Kidney (tissue), 14 donors: ENCODE results near the gene MYO5B. TPM values are rescaled to one million over a fixed set of nuclear protein-coding genes. Genes with fewer than 3 reads are reported as not detected.

Experiments used
- DNase-seq, 5 donors: peaks; one replicate each; pipeline ENCODE4 v3.0.0-alpha.2; 2013 to 2020
- FAIRE-seq: peaks from 2 replicates; lab custom pipeline; 2012; peaks lifted over from hg19 to GRCh38; lab: Jason Lieb, UNC
- H3K27ac ChIP-seq, 2 donors: one replicate each; pipeline ENCODE4 v1.7.0; 2013; ENCODE audit warnings: low read depth in 2 of 2, low read length in 2 of 2, inconsistent platforms in 1 of 2
- H3K27me3 ChIP-seq: one replicate; pipeline ENCODE4 v1.7.1; 2013; ENCODE audit warnings: low read length, inconsistent platforms; ENCODE audit not compliant: control insufficient read depth, insufficient read depth
- H3K36me3 ChIP-seq, 3 donors: one replicate each; pipeline versions ENCODE4 v1.7.0 to v1.7.1; 2013; ENCODE audit warnings: low read length in 3 of 3, control low read depth in 1 of 3, inconsistent platforms in 1 of 3; ENCODE audit not compliant: insufficient read depth in 3 of 3, control insufficient read depth in 2 of 3
- H3K4me1 ChIP-seq, 3 donors: one replicate each; pipeline versions ENCODE4 v1.7.0 to v1.7.1; 2013; ENCODE audit warnings: low read length in 3 of 3, inconsistent platforms in 1 of 3, low read depth in 1 of 3; ENCODE audit not compliant: control insufficient read depth in 2 of 3, insufficient read depth in 2 of 3
- H3K4me3 ChIP-seq, 3 donors: one replicate each; pipeline versions ENCODE4 v1.7.0 to v1.8.1; 2013; ENCODE audit warnings: low read length in 3 of 3, control low read depth in 1 of 3, inconsistent platforms in 1 of 3
- H3K9ac ChIP-seq, 3 donors: one replicate each; pipeline versions ENCODE4 v1.7.0 to v1.7.1; 2013; ENCODE audit warnings: low read length in 3 of 3, control low read depth in 1 of 3, inconsistent platforms in 1 of 3
- H3K9me3 ChIP-seq, 3 donors: one replicate each; pipeline versions ENCODE4 v1.7.0 to v1.7.1; 2013; ENCODE audit warnings: low read length in 3 of 3, control low read depth in 1 of 3, inconsistent platforms in 1 of 3; ENCODE audit not compliant: control insufficient read depth in 2 of 3, insufficient read depth in 1 of 3
- intact Hi-C: fragments of 100-400 bp; cut with DNase I; formaldehyde crosslinking; loops from one replicate; pipeline ENCODE4 v1.11.1; 2022
- polyA plus RNA-seq: library from polyadenylated mRNA; stranded (reverse); fragments of 350-450 nt; fragmentation: Illumina TruSeq; extraction: RNeasy Lipid Tissue Mini Kit (QIAGEN cat#74804); gene quantifications from one replicate; pipeline ENCODE4 v1.2.3, GENCODE V29; 2014; ENCODE audit warnings: low read depth, low replicate concordance; ENCODE audit not compliant: insufficient read depth
- total RNA-seq: library from RNA; stranded (reverse); fragmentation: NEBNext Ultra II Directional; extraction: Animal tissue kit (Norgen Biotek cat#: 25700); gene quantifications from one replicate; pipeline ENCODE4 v1.2.1, GENCODE V29; 2021
- TF ChIP-seq, protein P1 (sequence below): IDR thresholded peaks from 3 replicates; pipeline ENCODE4 v1.5.1; 2012; ENCODE audit warnings: mild to moderate bottlenecking, moderate library complexity, borderline replicate concordance; ENCODE audit not compliant: insufficient read depth; ENCODE audit errors: extremely low read depth
- donor health status: control.
- donor health status: control.
- donor health status: control.
- donor health status: control.
- donor health status: control.
- donor health status: DM: yes; HTN: yes; CAD: no.
- donor health status: Normal renal cell carcinoma (clear cell type).

Gene MYO5B
- total and polyA plus RNA-seq, 2 donors from 2014 or later = 17.8 to 43.8 TPM

DNA sequence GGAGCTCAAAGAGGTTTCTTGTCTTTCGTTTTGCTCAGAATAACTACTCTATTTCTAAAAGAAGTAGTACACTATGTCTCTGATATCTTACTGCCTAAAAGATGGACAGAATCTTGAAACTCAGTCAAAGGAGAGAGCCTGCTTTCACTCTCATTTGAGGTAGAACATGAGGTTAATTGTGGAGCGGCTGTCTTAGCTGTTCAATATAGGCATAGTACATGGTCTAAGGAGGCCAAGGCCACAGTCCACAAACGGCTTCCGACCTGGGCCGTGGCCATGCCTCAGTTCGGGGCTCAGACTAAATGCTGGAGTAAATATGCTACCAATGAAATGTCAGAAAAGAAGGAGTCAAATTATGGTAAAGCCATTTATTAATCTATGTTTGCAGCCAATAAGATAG is 195.8 kb downstream of the MYO5B start:
- Histone ChIP-seq H3K9me3 (no peaks in the 10 kb centered on the region), H3K27me3 (no peaks in the 10 kb centered on the region), H3K27ac (no peak overlapping the region), H3K4me3 (no peak overlapping the region), H3K36me3 (peaks cover 0 to 3% (median 0%) of the 10 kb centered on the region in 3 donors), H3K4me1 (no peaks in the 10 kb centered on the region), H3K9ac (no peak overlapping the region)
- FAIRE-seq = no peak
- DNase-seq = no peak
- intact Hi-C loops = no loop called here
- TF ChIP-seq, protein P1, sequence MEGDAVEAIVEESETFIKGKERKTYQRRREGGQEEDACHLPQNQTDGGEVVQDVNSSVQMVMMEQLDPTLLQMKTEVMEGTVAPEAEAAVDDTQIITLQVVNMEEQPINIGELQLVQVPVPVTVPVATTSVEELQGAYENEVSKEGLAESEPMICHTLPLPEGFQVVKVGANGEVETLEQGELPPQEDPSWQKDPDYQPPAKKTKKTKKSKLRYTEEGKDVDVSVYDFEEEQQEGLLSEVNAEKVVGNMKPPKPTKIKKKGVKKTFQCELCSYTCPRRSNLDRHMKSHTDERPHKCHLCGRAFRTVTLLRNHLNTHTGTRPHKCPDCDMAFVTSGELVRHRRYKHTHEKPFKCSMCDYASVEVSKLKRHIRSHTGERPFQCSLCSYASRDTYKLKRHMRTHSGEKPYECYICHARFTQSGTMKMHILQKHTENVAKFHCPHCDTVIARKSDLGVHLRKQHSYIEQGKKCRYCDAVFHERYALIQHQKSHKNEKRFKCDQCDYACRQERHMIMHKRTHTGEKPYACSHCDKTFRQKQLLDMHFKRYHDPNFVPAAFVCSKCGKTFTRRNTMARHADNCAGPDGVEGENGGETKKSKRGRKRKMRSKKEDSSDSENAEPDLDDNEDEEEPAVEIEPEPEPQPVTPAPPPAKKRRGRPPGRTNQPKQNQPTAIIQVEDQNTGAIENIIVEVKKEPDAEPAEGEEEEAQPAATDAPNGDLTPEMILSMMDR = no peak

DNA sequence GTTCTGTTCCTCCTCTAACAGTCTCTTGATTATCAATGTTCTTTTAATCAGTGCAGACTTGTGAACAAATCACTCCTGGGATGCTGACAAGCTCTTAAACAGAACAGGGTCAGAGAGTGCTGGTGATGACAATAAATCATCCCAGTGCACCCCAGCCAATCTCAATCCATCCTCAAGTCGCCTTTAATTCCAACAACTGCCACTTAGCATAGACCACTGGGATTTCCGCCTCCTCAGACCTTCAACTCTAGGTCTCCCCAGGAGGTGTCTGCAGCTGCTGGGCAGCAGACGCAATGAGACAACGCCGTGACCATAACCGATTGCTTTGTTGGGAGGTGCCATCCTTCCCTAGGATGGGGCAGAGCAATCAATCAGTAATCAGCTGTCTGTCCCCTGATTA is 197.4 kb downstream of the MYO5B start:
- intact Hi-C loops = no loop called here
- H3K9me3 ChIP-seq = no peaks in the 10 kb centered on the region
- TF ChIP-seq, protein P1 = no peak
- no peaks in the 10 kb centered on the region for H3K27me3 ChIP-seq
- no peaks in the 10 kb centered on the region for H3K4me1 ChIP-seq
- peaks cover 0 to 3% (median 0%) of the 10 kb centered on the region in 3 donors for H3K36me3 ChIP-seq
- no peak overlapping the region for H3K9ac ChIP-seq
- no peak for DNase-seq
- no peak for FAIRE-seq
- no peak overlapping the region for H3K4me3 ChIP-seq
- H3K27ac ChIP-seq = no peak overlapping the region

DNA sequence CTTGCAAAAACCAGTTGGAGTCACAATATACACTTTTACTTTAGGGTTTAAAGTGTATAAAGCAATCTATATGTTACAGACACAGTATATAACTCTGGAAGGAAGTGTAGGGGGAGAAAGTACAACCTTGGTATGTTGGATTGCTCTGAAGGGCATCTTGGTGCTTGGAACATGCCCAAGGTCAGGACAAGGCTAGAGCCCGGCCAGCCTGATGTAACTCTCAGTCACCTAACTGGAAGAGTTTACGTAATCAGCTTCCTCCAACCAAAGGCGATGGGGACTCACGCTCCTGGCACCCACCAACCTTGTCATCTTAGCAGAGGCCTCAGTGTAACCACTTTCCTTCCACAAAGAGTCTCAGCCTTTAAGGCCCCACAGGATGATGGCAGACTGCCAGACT is 200.5 kb downstream of the MYO5B start:
- DNase-seq (no peak), FAIRE-seq (no peak)
- Histone ChIP-seq H3K9me3 (no peaks in the 10 kb centered on the region), H3K27me3 (no peaks in the 10 kb centered on the region), H3K9ac (no peak overlapping the region), H3K4me3 (no peak overlapping the region), H3K36me3 (peaks cover 0 to 3% (median 0%) of the 10 kb centered on the region in 3 donors), H3K27ac (no peak overlapping the region), H3K4me1 (no peaks in the 10 kb centered on the region)
- intact Hi-C loops = no loop called here
- TF ChIP-seq, protein P1 = no peak

DNA sequence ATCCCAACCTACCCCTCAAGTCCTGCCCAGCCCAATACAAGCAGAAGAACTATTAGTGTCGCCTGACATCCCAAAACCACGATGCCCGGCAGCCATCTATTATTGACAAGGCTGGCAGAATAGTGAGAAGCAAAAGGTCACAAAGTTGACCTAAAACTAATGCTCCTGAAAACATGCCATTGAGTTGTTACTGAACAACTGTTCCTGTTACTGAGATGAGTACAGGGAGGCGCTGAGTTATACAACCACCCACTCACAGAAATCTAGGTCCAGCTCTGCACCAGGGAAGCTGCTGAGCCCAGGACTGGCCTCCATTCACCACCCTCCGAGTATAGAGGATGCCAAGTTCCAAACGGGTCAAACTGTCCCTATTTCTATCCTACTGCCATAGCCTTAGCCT is 201.6 kb downstream of the MYO5B start:
- TF ChIP-seq, protein P1 = no peak
- FAIRE-seq = no peak
- Histone ChIP-seq H3K4me1 (peaks cover 0 to 5% (median 0%) of the 10 kb centered on the region in 3 donors), H3K9ac (no peak overlapping the region), H3K9me3 (no peaks in the 10 kb centered on the region), H3K27me3 (no peaks in the 10 kb centered on the region), H3K27ac (no peak overlapping the region), H3K36me3 (peaks cover 0 to 3% (median 0%) of the 10 kb centered on the region in 3 donors), H3K4me3 (no peak overlapping the region)
- no peak for DNase-seq
- intact Hi-C loops = no loop called here
